Jurkat, Clone E6-1 (cell line): ENCODE data around the gene IL7R.
"Not testable (repeated sequence)": the region's sequence is repeated elsewhere in the genome, so short reads cannot be mapped to it uniquely, and the experiment has no call there.

Source experiments
- DNase-seq: peaks from one replicate; pipeline ENCODE4 v3.0.0-alpha.2; 2011; ENCODE audit warnings: low read depth, low spot score
- H3K4me3 ChIP-seq: 2 replicates; pipeline ENCODE4 v1.5.1; 2011; ENCODE audit warnings: mild to moderate bottlenecking, low read length, control low read depth, moderate library complexity

IL7R gene

DNA sequence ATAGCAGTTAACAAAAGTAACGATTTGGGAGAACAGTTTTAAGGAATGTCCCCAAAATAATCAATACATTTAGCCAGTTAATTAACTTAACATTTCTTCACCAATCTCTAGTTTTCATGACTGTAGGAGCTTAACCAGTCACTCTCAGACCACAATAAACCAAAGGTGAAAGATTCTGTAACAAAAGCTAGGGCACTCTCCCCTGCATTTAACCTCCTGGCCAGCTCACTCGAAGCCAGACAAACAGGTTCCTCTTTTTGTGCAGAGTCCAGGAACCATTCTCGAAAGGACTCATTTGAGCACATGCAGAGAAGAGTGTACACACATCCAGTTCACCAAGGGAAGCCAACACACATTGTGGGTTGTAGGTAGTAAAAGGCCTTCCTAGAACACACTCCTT lies 6.5 kb downstream of the IL7R start:
- no peak overlapping the region for H3K4me3 ChIP-seq
- DNase-seq = no peak

DNA sequence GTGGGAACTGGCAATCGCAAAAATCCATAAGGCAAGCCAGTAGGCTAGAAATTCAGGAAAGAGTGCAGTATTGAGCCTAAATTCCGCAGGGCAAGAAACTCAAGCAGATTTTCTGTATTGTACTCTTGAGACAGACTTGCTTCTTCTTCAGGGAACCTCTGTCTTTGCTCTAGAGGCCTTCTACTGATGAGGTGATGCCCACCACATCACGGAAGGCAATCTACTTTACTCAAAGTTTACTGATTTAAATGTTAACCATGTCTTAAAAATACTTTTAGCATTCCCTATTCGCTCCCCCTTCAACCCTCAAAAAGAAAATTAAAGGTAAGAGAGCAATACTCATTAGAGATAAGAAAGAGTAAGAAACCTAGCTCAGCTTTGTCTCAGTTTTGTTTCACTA lies 11.3 kb downstream of the IL7R start:
- DNase-seq = no peak
- H3K4me3 ChIP-seq = no peak overlapping the region

DNA sequence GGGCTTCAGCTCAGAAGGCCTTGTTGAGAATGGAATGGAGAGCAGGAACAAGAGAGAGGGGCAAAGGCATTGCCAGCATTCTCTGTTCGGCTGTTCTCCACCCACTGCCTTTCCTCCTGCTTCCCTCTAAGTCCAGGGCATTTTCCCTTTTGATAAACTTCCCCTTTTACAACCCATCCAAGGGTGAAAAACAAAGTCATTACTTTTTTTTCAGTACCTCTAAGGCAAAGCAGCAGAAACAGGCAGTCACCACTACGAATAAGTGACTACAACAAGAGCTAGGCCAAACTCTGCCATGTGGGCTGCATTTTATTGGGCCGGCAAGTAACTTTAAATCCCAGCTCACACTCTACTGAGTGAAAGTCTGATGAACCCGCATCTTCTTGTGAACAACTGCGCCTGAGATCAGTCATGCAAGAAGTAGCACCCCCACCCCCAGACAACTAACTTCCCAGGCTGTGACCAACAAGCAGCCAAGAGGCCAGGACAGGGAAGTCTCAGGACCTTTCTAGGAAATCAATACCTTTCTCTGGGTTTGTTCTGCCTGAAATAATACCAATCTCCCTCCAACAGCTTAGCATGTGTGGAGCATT lies 13.1 kb downstream of the IL7R start:
- H3K4me3 ChIP-seq = no peak overlapping the region
- DNase-seq = no peak

DNA sequence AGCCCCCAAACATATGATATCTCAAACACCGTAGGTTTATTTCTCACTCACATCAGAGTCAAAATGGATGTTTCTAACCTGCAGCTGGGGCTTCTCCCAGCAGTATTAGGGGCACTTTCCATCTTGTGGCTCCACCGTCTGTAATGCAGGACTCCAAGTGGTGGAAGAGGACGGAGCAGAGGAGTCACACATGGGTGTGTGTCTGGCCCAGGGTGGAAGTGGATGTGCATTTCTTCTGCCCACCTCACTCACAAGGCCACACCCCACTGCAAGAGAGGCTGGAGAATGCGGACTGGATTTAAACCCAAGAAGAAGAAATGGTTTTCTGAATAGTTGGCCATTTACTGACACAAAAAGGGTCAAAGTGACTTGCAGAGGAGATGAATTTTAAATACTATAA lies 13.9 kb downstream of the IL7R start:
- DNase-seq = no peak
- H3K4me3 ChIP-seq = no peak overlapping the region

DNA sequence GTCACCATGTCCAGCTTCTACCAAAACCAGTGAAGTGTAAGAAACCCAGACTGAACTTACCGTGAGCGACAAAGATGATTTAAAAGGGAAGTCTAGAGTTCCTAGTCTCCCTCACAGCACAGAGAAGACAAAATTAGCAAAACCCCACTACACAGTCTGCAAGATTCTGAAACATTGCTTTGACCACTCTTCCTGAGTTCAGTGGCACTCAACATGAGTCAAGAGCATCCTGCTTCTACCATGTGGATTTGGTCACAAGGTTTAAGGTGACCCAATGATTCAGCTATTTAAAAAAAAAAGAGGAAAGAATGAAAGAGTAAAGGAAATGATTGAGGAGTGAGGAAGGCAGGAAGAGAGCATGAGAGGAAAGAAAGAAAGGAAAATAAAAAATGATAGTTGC lies 19.8 kb downstream of the IL7R start:
- H3K4me3 ChIP-seq = no peak overlapping the region
- no peak for DNase-seq

DNA sequence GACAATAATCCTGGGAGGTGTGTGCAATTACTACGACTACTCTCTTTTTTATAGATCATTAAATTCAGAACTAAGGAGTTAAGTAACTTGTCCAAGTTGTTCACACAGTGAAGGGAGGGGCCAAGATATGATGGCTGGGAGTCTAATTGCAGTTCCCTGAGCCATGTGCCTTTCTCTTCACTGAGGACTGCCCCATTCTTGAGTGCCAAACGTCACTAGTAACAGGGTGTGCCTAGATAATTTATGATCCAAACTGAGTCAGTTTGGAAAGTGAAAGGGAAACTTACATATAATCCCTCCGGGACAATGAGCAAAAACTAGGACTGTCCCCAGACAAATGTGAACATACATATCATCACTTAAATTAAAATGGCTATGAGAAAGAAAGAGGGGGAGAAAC lies 20.2 kb downstream of the IL7R start:
- H3K4me3 ChIP-seq = no peak overlapping the region
- no peak for DNase-seq

DNA sequence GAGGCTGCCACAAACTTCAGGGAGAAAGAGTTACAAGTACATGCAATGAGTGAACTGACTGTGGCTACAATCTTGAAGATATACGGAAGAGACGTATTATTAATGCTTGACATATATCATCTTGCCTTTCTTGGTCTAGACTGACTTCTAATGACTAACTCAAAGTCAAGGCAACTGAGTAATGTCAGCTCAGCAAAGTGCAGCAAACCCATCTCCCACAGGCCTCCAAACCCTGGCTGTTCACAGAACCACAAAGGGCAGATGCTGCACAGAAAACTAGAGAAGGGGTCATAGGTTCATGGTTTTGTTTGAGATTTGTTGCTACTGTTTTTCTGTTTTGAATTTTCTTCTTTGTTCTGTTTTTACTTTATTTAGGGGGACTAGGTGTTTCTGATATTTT lies 21.0 kb downstream of the IL7R start:
- DNase-seq = no peak
- H3K4me3 ChIP-seq = no peak overlapping the region

DNA sequence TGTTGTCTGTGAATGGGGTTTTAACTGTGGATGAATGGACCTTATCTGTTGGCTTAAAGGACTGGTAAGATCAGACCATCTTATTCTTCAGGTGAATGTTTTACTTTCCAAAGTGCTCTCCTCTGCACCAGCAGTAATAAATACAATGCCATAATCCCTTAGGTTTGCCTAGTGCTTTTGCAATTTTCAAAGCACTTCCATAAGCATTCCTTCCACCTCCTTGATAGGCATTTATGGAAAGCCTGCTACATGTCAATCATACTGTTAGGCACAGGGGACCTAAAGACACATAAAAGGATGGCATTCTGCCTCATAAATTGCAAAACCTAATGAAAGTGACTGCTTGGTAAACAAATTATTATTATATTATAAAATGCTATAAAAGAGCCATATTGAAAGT lies 21.4 kb downstream of the IL7R start:
- no peak overlapping the region for H3K4me3 ChIP-seq
- DNase-seq = no peak

DNA sequence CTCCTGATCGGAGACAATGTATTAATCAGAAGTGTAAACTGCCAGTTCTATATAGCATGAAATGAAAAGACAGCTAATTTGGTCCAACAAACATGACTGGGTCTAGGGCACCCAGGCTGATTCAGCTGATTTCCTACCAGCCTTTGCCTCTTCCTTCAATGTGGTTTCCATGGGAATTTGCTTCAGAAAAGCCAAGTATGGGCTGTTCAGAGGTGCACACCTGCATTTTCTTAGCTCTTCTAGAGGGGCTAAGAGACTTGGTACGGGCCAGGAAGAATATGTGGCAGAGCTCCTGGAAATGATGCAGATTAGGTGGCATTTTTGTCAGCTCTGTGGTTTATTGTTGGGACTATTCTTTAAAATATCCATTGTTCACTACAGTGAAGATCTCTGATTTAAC lies 22.4 kb downstream of the IL7R start:
- no peak overlapping the region for H3K4me3 ChIP-seq
- no peak for DNase-seq

DNA sequence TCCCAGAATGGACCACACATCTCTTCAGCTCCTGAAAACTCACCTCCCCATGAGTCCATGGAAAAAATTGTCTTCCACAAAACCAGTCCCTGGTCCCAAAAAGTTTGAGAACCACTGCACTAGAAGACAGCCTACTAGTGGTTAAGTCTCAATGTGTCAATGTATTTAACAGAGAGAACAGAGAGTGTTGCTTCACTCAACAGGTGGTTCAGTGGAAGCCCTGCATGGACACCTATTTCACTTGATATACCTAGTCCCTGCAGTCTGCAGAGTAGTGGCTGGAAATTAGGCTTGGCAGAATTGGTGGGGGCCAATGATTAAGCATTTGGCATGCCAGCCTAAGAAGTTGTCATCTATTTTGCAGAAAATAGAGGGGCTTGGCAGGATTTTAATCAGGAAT lies 23.0 kb downstream of the IL7R start:
- no peak for DNase-seq
- no peak overlapping the region for H3K4me3 ChIP-seq

DNA sequence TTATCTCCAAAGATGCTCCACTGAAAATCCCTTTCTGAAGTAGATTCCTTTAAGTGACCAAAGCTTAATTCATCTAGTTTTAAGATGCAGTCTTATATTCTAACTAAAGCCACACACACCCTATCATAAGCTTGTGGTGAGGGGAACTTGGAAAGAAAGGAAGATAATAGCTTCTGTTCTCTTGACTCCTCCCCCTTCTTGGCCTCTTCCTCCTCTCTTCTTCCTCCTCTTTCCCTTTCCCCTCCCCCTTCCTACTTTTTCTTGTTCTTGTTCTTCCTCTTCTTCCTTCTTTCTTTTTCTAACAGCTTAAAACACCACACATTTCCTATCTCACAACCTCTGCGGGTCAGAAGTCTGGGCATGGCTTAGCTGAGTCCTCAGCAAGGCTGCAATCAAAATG lies 23.5 kb downstream of the IL7R start:
- no peak overlapping the region for H3K4me3 ChIP-seq
- DNase-seq = no peak

DNA sequence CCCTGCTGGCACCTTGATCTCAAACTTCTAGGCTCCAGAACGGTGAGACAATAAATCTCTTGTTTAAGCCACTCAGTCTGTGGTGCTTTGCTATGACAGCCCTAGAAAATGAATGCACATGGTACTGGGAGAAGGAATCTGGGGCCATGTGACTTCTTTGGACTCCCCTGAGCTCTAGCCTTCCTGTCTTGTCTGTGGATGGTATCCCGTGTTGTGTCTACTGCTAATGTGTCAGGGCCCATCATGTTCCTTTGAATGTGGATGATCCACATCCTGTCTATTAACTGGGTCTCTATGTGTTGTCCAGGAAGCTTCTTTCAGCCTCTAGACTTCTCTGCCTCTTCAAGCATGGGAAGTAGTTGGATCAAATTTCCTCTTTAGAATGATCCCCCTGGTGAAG lies 25.1 kb downstream of the IL7R start:
- DNase-seq = no peak

DNA sequence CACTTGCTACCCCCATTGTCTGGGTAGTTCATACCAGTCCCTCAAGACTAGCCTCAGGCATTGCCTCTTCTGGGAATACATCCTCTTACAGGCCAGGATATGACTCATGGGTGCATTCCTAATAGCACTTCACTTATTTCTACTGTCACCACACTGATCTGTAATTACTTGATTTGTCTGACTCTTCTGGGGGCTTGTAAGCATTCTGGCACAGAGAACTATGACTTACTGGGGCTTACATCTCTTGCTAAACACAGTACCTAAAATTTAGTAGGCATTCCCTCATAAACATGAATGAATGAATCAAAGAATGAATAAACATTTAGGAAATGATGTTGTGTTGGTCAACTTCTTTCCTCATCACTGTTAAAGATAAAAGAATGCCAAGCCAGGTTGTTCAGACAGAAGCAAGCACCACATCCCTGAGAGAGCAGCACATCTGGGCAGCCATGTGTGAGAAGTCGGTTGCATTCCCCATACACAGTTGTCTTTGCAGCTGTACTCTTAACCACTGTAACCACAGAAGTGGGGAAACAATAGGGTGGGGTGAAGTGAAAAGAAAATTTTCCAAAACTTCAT lies 27.6 kb downstream of the IL7R start:
- no peak overlapping the region for H3K4me3 ChIP-seq
- peak; percentile 96 for DNase-seq

More for the DNA sequence above, 25.1 kb downstream of the IL7R start:
- H3K4me3 ChIP-seq = no peak overlapping the region

DNA sequence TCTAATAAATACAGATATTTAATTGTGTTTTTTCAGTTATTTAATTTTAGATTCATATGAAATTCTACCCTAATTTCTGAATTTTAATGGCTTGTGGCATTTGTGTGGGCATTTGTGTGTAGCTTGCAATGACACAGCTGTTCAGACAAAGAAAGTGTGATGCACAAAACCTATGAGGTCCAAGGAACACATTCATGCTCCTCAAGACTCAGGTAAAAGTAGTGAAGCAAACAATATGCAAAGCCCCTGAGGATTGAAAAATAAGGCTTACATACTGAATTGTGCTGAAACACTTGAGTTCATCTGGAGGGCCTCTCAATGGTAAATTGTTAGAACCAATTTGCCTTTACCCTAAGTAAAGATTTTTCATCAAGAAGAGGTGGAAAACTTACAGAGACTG lies 28.1 kb downstream of the IL7R start:
- H3K4me3 ChIP-seq = no peak overlapping the region
- no peak for DNase-seq

DNA sequence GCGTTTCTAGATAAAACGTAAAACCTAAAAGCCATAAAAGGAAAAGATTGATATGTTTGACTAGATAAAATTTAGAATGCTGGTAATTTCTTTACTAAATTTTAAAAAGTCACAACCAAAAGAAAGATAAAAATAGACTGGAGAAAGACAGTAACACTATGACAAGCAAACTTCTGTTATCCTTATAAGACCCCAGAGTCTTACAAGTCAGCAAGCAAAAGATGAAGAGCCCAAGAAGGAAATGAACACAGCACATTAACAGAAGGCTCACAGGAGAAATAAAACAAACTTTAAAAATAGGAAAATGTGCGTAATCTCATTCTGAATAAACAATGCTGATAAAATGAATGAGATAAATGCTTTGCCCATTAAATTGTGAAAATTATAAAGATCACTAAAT lies 29.7 kb downstream of the IL7R start:
- H3K4me3 ChIP-seq = no peak overlapping the region
- DNase-seq = no peak

DNA sequence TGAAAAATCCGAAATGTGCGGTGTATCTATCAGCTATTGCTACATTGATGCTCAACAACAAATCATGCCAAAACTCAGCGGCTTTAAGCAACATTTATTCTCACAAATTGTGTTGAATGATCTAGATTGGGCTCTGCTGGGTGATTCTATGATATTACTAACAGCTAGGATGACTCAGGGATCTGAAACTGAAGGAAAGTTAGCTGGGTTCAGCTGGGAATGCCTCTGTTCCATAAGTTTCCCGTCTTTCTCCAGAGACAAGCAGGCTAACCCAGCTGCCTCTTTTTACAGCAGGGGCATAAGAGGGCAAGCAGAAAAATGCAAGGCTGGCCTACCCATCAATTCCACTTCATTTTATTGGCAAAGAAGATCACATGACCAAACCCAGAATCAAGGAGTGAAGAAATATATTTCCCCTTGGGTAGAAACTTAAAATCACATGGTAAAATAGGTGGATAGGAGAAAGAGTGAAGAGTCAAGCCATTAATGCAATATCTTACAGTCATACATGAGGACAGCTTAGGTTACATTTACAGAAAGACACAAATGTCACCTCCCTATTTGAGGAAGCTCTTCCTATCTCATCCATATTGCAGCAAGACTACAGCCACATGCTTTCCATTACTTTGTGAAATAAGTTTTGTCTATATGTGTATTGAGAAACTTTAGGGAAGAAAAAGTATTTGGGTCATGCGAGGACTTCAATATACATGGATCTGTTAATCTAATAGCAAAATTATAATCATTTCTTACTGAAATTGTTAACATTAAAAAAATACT lies 30.8 kb downstream of the IL7R start:
- H3K4me3 ChIP-seq = no peak overlapping the region
- DNase-seq = no peak

DNA sequence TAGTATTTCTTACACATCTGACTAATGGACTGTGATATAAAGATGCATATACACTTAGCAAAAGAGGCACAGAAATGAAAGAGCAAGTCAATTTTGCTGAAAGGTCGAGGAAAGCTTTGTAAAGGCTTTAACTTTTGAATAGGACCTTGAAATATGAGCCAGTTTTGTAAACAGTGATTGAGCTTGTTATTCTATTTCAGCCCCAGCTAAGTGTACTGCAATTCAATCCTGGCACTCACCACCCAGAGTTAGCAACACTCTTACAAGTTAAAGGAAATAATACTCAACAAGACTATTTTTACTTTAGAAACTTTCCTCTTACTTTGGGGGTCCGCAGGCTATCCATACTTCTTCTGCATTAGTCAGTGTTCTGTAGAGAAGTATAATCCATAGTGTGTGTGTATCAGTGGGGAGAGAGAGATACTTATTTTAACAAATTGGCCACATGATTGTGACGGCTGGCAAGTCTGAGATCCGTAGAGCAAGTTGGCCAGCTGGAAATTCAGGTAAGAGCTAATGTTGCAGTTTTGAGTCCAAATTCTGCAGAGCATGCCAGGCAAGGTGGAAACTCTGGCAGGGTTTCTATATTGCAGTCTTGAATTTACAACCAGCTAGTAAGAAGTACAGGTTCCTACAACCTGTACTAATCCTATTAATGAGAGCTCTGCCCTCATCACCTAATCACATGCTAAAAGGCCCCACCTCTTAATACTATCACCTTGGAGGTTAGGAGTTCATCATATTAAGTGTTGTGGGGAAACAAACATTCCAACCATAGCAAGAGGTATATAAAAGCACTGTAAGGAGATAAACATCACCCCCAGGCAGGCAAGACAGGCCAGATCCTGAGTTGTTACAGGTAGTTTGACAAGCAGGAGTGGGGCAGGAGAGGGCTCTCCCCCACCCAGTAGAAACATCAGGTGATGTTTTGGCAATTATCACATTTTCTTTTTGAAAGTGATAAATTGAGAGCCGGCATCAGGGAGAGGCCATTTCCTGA lies 33.6 kb downstream of the IL7R start:
- H3K4me3 ChIP-seq = no peak overlapping the region
- DNase-seq = no peak

DNA sequence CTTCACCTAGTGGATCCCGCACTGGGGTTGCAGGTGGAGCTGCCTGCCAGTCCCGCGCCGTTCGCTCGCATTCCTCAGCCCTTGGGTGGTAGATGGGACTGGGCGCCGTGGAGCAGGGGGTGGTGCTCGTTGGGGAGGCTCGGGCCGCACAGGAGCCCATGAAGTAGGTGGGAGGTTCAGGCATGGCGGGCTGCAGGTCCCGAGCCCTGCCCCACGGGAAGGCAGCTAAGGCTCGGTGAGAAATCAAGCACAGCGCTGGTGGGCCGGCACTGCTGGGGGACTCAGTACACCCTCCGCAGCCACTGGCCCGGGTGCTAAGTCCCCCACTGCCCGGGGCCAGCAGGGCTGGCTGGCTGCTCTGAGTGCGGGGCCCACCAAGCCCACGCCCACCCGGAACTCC lies 36.1 kb downstream of the IL7R start:
- not testable (repeated sequence) for H3K4me3 ChIP-seq, DNase-seq

DNA sequence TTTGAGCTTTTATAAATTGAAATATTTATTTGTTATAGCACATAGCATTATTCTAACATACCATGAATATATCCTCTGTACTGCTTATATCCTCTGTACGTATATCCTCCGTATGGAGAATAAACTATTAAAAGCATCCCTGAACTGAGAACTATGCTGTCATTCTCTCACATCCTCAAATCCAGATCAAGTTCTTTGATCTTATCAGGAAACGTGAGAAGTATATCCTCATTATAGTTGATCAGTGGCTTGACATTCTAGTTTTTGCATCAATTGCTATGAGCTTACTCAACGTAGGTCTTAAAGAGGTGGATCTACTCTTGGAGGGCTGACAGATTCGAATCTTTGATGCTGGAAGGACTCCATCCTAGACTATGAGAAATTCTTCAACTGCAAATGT lies 37.4 kb downstream of the IL7R start:
- no peak overlapping the region for H3K4me3 ChIP-seq
- no peak for DNase-seq
